Activated CD8-positive, alpha-beta memory T cell treated with anti-CD3 and anti-CD28 coated beads, Interleukin-2, amount 50 U/mL, for 4 hours (primary cell): ENCODE data around the gene SYNPR.

Source experiments
- DNase-seq: peaks from one replicate; pipeline ENCODE4 v3.0.0-alpha.2; 2020

SYNPR gene

DNA sequence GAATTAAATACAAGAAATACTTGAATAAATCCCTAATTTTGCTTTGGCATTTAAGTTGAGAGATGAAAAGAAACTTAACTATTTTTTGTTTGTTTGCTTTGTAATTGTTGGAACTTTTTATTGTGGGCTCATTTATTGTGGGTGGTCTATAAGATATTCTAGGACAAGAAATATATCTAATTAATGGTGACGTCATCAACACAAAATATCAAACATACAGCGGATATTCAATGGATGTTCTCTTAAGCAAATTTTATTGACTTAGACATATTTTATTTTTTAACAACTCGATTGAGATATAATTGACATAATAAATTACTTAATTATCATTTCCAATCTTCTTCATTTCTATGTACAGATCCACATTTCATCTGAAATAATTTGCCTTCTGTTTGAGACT is 30.0 kb downstream of the SYNPR start:
- DNase-seq = no peak

DNA sequence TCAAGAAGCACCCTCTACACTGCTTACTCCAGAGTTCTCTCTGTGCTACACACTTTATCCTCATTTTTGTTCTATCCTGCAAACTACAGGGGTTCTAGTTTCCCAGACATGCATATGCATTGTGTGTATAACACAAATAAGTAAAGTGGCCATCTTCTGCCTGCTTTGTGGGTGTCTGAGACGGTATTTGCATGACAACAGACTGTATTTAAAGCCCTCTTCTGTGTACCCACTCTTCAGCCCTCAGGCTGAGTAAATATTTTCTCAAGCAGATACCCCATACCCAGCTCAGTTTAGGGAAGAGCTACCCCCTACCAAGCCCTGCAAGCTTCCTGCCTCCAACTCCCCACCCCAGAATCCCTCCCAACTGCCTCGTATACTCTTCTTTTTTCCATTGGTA is 31.7 kb downstream of the SYNPR start:
- no peak for DNase-seq

DNA sequence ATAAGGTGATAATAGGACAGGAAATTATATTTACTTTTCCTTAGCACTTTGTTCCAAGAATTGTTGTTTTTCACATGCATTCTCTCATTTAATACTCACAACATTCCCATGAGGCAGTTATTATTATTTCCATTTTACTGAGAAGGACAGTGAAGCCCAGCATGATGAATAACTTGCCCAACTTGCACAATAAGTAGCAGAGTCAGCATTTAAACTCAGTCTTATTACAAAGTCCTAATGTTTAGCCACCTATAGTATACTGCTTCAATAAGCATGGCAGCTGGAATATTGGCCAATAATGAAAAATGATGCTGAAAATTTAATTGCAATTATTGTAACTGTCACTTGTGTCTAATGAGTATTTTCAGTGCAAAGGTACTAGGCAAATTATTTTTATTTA is 45.7 kb downstream of the SYNPR start:
- no peak for DNase-seq

DNA sequence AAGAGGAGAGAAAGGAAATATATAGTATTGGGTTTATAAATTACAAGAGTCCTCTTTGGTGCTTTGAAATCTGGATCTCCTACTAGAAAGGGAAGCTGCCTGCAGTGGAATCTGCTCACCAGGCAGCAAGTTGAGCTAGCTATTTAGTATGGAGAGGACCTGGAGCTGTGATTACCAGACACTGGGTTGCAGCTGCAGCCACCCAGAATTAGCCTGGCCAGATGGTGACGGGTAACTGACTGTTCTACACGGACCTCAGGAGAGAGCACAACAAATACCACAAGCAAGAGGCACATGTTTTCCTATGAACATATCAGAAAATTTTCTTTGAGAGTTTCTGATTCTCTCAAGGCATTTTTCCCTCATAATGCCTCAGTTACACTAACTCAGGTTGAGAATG is 46.5 kb downstream of the SYNPR start:
- no peak for DNase-seq

DNA sequence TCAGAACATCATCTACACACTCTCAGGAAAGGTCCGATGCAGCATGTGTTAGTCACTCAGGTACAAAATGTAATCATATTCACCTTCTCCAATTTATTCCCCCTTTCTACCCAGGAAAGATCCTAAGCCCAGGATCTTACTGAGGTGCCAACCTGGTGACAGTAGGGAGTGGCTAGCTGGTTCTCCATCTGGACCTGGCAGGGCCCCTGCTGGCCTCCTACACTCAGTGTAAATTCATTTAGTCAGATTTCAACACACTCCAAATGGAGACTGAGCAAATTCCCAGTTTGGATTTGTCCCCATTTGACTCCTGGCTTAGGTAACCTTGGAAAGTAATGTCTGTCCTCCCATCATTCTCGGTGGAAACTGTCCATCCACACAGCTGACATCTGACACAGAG is 47.3 kb downstream of the SYNPR start:
- DNase-seq = no peak

DNA sequence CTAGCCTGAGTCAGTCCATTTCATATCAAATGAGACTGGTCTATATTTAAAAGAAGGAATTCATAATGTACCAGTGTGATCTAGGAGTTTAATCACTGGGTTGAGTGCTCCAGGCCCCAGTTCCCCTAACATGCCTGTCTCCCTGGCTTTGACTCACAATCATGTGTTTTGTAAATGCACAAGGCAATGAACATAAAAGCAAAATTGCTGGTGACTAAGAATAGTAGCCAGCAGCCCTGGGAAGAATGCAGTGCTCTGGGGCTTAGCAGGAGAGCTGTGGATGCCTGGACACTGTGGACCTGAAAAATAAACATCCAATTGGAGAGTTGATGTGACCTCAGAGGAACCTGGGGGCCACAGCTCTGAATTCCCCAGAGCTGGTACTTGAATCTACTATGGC is 50.3 kb downstream of the SYNPR start:
- DNase-seq = no peak

DNA sequence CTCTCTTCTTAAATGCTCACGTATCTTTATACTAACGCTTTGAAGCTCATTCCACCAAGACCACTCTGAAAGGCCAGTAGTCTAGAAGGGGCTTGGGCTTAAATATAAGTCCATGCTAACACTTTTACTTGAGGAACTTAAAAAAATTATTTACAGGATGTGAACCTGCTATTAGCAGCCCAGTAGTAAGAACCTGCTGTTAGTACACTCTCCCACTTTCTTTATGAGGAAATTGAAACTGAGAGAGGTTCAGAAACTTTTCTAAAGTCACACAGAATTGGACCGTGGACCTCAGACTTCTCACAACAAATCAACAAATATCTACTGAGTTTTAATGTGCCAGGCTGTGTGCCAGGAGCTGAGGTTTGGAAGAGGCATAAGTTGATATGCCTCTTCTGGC is 53.4 kb downstream of the SYNPR start:
- DNase-seq = no peak

DNA sequence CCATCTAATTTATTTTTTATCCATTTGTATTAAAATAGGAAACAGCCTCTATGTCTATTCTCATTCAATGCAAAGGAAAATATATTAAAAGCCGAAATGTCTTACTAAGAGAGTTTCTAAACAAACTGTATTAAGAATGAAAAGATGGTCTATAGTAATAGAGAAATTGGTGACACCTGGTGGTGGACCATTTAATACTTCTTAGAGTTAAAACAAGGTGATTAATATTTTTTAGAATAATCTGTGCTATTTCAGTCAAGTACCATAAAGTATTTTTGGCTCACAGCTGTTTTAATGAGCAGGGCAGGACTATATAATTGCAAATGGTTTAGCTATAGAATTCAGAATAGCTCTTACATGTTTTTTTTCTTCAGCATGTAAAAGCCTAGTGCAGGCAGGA is 55.7 kb downstream of the SYNPR start:
- no peak for DNase-seq

DNA sequence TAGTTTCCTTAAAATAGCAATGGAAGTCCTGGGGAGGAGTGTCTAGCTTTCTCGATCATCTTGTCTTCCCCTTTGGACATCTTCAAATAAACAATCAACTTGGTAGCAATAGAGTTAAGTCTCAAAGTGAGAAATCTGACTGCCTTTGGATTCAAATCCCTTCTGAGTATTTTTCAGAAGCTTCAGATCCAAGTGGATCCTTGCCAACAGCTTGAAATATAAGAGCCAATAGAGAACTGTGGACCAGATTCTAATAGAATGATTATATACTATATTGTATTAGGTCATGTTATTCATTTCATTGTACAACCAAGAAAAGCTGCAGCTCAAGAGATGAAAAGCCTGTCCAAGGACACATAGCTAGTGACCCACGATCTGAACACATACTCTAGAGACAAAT is 60.2 kb downstream of the SYNPR start:
- no peak for DNase-seq

DNA sequence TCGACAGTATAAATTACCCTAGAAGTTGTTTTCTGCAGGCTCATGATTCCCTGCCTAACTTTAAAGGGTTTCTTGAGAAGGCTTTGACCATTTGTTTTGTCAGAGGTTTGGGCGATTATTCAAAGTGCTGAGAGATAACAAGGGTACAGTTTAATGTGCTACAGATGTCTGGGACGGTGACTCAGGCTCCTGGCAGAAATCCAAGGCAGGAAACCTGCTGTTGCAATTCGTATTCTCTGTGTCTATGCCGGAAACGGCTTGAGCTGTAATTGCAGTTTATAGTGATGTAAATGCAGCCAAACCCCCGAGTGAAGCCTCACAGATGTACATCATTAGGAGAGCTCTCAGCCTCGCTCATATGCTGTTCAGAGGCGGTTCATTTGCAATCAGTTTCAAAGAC is 65.6 kb downstream of the SYNPR start:
- DNase-seq = no peak

DNA sequence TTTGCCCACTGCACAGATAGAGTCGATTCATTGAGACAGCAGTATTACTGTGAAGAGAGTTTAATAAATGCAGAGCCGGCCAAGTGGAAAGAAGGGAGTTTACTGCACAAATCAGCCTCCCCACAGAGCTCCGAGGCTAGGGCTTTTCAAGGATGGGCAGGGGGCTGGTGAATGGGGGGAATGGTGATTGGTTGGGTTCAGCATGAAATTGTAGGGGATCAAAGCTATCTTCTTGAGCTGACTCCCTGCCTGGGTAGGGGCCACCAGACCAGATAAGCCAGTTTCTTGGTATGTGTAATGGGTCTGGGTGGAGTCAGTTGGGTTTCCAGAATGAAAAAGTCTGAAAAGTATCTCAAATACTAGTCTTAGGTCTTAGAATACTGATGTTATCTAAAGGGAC is 66.6 kb downstream of the SYNPR start:
- no peak for DNase-seq

DNA sequence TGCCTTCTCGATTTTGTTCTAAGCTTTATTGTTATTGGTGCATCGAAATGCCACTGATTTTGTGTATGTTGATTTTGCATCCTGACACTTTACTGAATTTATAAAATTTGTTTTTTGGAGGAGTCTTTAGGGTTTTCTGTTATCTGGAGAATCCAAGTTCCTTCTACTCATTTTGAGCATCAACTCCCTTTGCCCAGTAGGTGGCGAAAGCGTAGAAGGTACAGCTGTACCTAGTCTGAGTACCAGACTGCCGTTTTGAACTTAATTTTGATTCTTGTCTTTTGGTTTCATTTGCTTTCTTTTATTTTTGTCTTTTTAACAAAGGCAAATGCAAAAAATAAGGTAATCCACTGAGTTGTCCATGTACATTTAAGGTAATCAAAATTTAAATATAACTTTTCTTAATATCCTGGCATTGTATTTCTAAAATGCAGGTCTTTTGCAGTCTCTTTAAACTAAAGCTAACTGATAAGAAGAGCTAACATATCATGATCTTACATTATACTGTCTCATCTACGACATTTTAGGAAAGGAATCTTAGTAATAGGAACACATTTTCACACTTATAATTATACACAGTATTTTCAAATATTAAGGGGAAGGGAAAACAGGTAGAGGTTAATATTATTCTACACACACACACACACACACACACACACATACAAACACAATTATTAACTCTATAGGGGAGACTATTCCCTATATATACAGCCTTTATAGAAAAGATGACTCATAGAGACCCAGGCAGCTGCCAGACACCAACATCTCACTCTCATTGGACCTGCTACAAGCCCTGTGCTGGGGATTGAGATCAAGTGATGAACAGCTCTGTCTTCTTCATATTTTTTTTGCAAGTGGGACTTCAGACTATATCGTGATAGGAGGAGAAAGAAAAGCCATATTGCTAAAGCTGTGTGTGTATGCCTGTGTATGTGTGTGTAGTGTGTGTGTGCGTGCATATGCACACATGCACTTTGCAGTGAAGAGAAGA is 71.8 kb downstream of the SYNPR start:
- no peak for DNase-seq

DNA sequence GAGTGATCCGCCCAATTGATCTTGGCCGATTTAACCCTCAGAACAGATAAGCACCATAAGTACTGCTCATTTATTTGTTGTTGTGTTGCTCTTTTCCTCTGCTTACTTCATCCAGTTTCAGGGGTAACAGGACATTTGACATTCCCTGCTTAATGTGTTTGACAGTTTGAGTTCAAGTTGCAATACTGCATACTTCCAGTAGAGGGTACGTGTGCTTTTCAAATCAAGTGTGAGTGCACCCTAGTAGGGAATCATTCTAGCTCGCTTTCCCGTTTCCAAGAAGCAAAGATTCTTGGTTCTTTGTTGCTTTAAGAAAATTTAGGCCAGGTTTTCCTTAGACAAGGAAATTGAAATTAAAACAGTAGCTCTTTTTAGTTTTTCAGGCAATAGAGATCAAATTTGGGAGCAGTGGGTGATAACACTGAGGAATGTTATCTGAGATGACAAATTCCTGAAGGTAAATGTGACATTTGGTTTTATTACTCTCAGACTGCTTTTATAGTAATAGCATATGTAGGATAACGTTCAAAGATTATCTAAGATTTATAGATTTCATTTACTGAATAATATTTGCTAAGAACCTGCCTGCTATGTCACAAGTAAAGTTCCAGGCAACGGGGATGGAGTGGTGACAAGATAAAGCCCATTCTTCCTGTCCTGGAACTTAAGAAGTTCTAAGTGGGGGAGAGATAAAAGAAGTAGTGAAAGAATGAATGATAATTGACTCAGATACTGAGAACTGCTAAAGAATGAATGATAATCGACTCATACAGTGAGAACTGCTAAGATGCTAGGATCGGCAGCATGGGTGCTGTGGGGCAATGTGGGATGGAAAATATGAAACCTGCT is 73.3 kb downstream of the SYNPR start:
- no peak for DNase-seq

DNA sequence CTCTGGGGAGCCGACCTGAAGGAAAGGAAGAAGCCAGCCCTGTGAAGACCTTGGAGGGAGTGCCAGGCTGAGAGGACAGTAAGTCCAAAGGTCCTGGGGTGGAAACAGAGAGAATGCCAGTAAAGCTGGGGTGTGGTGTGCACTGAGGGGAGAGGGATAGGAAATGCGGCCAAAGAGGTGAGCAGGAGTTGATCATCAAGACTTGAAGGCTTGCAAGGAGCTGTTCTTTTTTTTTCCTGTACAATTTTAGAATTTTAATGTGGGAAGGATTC is 73.8 kb downstream of the SYNPR start:
- DNase-seq = no peak

DNA sequence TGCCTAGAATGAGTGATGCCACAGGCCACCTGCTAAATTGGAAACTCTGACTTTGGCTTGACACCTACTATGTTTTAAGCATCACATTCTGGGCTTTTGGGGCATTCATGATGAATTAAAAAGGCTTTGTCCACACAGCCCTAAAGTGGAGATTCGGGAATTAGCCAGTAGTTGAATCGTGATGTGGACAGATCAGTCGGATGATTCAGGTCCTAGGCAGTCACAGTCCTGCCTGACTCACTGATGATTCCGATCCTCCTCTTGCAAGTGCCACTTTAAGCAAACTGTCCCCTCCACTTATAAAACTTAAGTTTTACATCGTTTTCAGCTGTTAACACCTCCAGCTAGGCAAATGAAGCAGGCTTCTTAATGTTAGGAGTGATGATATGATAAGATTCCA is 75.3 kb downstream of the SYNPR start:
- DNase-seq = no peak

DNA sequence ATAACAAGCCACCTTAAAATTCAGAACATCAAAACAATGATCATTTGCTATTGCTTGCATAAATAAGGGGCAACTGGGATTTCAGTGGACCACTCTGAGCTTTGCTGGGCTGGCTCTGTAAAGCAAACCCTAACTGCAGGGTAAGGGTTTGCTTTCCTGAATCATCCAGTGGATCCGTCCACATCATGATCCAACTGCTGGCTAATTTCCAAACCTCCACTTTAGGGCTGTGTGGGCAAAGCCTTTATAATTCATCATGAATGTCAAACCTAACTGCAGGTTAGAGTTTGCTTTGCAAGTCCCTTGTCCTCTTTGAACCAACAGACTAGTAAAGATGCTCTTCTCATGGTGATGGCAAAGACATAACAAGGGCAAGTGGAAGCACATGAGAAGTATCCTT is 76.1 kb downstream of the SYNPR start:
- DNase-seq = no peak

DNA sequence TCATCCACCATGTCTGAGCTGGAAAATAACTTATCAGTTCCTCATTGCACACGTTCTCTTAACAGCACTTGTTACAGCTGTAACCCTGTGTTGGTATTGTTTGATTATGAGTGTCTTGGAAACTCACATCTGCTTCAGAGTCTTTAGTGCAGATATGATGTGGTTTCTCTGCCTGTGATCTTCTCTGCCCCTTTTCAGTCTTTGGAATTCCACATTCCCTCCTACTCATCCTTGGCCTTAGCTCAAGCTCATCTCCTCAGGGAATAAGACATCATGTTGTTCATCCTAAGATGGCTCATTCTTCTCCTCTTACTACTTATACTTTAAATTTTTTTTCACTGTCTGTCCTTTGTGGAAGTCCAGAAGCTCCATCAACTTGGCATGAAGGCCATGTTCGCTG is 77.7 kb downstream of the SYNPR start:
- DNase-seq = no peak

DNA sequence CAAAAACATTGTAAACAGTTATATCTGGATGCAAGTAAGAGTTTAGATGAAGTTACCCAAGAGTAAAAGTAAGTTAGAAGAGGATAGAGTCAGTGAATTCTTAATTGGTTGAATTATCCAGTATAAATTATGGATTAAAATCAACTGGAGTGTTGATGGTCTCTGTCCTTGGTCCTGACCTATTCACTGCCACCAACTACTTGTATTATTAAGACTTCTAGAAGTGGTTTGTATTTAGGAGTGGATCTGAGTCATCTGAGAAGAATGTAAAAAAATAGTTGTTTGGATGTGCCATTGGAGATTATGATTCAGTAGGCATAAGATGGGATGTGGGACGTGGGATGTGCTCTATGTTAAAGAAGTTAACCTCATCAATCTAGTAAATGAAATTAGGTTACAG is 86.4 kb downstream of the SYNPR start:
- DNase-seq = no peak

DNA sequence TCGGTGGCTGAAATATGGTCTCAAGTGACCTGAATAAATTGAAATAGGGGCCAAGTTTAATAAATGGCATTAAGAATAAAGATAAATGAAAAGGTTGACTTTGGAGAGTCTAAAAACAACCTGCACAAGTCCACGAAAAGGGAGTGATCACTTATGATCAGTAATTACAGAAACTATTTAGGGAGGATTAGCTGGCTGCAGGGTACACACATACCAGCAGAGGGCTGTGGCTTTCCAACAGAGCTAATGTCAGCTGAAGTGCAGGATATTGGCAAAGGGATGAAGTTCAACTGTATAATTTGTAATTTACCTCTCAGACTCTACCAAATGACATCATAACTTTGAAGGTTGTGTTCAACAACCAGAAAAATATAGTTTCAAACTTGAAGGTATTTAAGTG is 86.8 kb downstream of the SYNPR start:
- no peak for DNase-seq

DNA sequence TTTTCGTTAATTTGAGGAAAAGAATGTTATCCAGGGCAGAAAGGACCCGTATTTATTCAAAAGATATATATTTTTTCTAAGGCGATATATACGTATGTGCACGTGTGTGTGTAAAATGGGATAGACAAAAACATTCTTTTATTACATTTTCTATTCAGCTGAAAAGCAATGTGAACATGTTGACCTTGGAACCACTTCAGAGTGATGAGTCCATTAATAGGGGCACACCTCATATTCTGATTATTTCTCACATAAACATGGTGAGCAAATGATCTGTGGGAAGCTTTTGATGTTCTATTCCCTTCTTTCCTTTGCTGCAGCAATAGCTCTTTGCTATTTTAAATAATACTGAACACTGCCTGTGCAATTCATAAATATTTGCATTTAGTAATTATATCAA is 87.6 kb downstream of the SYNPR start:
- no peak for DNase-seq

DNA sequence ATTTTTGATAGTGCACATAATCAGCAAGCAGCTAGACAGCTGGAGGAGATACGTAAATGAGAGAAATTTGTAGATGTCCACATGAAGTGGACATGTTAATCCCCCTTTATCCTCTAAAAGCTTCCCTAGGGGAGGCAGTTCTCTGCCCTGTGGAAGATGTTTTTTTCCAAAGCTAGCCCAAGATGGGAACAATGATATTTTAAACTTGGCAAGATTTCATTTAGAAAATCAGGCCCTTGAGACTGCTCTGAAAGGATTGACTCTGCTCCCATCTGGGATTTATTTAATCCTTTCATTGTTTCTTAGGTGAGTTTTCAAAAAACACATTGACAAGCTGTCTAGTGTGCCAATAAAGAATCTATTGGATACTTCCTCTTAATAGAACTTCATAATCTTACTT is 92.0 kb downstream of the SYNPR start:
- no peak for DNase-seq

DNA sequence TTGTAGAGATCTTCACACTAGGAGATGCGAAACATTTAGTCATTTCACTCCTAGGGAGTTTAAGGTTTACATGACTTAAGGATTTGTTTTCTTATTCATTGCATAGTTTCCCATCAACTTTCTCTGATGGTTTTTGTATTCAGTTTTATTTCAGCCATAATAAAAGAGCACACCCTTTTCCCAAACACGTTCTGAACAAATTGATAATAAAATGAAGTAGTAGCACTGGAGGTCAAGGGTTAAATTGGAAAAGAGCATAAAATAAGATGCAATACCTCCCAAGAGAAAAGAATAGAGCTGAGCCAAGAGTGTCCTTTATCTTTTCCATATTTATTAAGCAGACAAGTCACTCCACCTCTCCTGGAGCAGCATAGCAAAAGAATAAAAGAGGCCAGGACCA is 104.9 kb downstream of the SYNPR start:
- DNase-seq = no peak

DNA sequence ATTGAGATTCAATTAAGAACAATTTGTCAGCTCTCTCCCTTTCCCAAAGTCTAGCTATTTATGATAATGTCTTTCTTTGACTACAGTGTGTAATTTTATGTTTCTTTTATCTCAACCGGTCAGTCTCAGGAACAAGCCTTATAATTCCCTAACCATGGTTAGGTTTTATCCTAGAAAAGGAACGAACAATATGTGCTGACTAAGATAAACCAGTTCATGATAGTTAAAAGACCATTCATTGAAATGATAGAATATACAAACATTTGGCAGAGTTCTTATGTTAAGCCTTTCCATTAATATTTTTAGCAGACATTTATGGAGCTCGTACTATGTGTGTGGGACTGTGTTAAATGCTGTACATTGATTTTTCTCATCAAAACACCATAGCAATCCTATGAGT is 106.3 kb downstream of the SYNPR start:
- no peak for DNase-seq

DNA sequence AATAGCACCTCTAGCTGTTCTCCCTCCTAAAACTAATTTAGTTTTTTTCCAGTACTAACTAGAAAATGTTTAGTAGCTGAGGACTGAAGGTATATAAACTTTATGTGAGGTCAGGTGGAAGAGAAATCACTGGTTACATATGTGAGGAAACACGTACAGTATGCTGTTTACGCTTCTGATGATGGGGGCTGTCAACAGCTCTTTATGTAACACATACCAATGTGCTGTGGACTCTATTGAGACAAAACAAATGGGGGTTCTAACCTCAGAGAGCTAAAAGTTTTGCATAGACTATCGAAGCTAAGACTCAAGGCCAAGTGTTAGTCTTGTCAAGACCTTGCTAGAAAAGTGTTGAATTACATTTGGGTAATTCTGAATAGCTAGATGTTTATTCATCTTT is 107.5 kb downstream of the SYNPR start:
- no peak for DNase-seq

DNA sequence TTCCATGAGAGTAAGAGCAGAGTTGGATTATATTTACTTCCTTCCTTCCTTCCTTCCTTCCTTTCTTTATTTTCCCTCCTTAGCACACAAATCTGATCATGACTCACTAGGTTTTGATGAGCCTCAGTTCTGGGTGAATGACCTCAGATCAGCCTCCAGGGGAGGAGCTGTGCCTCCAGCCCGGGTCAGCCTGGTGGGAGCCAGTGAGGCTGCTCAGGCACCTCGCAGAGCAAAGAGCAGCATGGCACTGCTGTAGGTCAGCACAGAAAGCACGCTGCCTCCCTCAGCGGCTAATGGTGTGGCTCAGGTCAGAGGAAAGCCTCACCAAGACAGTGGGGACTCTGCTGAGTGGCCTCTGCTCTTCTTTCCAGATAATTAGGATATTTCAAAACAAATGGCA is 108.5 kb downstream of the SYNPR start:
- no peak for DNase-seq
